NCI-H748 treated with DMSO at 0.1 percent for 48 hours (cell line): ENCODE measurements around the gene MYEF2.

ENCODE experiments used
- DNase-seq: peaks from one replicate; lab custom pipeline; 2025; lab: John Stamatoyannopoulos, UW

Gene MYEF2, protein sequence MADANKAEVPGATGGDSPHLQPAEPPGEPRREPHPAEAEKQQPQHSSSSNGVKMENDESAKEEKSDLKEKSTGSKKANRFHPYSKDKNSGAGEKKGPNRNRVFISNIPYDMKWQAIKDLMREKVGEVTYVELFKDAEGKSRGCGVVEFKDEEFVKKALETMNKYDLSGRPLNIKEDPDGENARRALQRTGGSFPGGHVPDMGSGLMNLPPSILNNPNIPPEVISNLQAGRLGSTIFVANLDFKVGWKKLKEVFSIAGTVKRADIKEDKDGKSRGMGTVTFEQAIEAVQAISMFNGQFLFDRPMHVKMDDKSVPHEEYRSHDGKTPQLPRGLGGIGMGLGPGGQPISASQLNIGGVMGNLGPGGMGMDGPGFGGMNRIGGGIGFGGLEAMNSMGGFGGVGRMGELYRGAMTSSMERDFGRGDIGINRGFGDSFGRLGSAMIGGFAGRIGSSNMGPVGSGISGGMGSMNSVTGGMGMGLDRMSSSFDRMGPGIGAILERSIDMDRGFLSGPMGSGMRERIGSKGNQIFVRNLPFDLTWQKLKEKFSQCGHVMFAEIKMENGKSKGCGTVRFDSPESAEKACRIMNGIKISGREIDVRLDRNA

DNA sequence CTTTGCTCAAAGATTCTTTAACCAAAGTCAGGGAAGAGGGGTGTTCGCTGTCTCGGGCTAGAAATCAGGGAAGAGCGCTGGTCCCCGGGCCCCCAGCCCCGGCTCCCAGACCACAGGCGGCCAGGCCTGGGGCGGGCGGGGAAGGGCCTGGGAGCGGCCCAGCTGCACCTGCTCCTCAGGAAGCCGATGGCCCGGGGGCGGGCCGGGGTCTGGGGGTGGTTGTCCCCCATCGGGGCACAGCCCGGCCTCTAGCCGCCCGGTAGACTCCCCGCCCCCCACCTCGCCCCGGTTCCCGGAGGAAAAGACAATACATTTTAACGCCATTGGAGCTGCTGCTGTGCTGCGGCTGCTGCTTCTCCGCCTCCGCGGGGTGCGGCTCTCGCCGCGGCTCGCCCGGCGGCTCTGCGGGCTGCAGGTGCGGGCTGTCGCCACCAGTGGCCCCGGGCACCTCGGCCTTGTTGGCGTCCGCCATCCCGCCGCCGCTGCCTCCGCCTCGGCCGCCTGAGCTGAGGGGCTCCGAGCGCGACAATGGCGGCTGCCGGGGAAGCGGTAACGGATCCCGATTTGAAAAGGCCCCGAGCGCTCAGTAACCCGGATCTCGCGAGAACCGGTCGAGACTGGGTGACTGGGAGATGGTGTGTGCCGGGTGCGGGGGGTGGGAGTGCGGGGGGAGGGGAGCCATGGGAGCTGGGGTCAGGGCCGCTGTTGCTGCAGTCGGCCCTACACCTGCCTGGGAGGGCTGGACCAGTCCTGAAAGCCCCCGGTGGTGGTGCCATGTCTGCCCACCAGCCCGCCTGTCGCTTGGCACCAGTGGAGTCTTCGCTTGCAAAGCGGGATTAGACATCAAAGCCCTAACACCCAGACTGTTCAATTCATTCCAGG lies at the start of gene MYEF2:
Gene MYEF2, minus strand, starts transcription at position 530 of the 882 bp plus-strand sequence. Its CDS starts 58 bp downstream, at position 472.
- peak; percentile 38 for DNase-seq

DNA sequence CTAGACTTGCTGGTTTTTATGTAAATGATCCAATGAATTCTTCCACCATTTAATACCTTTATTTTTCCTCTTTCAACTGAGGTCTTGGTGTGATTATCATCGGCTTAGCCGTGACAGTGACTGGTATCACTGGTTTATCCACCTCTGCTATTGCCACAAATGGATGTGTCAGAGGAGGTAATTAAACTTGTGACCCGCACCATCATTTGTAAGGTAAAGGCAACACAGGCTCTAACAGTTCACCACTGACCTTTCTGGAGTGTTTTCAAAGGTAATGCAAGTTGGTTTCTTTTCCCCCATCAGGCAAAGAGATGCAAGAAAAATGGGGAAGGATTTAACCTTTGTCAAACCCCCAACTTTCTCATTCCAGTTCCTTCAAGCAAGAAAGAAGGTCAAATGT lies 47.7 kb upstream of the MYEF2 start:
- no peak for DNase-seq

DNA sequence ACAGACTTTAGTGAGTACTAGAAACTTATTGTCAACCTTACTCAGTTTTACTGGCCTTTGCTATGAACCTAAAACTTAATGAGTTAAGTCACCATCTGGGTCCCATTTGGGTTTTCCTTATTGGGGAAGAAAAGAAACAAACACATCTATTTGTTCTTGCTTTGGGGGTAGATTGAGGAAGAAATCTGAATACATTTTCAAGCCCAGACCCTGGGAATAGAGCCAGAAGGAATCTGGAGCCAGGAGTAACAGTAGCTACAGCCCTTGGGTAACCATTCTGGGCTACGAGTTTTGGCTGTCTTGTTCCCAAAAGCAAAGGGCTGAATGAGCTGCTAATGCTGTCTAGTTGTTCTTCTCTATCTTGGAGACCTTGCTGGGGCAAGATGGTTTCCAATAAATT lies 44.5 kb upstream of the MYEF2 start:
- no peak for DNase-seq

DNA sequence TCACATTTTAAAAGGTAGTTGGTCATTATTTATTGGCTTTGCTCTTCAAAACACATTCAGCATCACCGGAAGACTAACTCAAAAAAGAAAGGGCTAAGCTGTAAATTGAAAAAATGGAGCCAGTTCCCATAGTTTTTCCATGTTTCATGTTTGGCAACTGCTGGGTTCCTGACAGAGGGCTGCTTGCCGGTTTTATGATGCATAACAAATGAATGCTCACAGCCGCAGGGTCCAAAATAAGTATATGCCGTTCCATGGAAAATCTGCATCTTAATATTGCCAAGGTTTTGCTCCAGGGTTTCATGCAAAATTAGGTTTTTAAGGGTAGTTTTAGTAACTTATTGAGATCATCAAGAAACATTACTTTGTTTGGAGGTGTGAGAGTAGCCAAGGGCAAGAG lies 43.8 kb upstream of the MYEF2 start:
- peak; percentile 11 for DNase-seq

DNA sequence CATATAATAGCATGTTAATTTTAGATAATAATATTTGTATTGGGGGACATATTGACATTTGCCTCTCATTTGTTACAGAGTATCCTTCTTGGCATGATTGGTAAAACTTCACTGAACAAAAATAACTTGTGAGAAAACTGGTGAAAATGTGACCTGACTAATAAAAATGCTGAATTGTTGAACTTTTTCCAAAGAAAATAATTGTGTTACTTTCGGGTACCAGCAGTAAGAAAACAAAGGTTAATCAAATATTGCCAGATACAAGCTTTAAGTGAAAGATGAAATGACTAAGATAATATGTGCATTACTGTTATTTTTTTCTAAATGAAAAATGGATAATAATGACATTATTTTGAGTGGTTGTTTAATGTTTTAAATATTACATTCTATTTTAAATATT lies 43.2 kb upstream of the MYEF2 start:
- no peak for DNase-seq

DNA sequence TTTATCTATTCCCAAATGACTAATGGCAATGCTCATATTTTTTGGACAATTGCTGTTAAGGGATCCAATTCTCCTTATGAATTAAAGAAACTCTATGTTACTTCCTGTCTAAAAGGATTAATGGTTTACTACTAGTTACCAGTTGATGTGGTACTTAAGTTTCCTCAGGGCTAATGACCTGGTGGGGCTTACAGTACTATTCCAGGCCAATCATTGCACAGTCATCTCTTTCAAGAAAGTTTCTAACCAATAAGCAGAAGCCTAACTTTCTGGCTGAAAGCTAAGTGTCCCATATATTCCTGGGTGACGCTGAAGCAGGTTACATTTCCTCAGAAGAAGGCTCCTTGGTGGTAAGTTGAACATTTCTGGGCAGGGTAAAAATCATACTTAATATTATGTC lies 27.9 kb upstream of the MYEF2 start, which contains the start of gene SLC12A1:
Gene SLC12A1, plus strand, starts transcription at position 322 of the 400 bp plus-strand sequence. CDS start 1,418 bp downstream, outside the sequence.
- no peak for DNase-seq

DNA sequence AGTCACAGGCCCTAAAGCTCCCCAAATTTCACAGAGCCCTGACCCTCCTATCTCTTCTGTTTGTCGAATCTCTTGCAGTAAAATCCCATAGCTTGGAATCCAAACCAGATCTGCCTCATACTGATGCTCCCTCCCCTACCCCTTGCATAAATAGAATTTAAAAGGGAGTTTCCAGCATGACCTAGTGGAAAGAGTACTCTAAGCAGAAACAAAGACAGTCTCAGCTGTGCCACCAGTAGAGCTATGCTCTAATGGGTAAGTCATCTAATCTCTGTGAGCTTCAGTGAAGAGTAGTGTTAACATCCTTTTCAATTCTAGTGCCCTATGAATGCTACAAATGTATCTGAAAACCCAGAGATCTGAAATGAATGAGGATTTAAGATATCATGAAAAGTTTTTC lies 24.0 kb upstream of the MYEF2 start:
- no peak for DNase-seq

DNA sequence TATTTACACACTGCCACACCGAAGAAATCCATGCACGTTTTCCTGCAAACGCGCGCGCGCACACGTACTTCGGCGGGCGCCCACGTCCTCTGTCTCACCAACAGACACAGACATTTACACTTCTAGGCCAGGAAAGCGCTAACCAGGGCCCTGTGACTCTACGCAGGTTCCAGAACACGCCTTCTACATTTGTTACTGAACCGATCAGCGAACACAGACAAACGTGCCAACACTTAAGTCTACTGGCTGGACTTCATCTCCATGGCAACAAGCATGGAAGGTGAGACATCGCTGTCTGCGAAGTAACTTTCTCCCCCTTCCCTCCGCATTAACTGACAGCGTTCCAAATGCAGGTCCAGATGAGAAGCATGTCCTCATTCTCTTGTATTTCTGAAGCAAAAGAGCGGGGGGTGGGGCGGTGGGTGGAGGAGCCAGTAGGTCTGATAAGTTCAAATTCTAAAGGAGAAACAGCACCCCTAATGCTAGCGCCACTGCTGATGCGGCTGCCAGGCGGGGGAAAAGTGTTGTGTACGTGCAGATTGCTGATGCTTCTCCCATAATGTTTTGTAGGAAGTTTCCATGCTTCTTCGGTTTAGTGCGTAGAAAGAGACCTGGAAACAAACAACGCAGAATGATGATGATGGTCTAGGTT lies 13.6 kb upstream of the MYEF2 start, which contains the start of gene CTXN2:
Gene CTXN2, plus strand, starts transcription at position 92 of the 652 bp plus-strand sequence. CDS start 9,636 bp downstream, outside the sequence.
- peak; percentile 33 for DNase-seq

DNA sequence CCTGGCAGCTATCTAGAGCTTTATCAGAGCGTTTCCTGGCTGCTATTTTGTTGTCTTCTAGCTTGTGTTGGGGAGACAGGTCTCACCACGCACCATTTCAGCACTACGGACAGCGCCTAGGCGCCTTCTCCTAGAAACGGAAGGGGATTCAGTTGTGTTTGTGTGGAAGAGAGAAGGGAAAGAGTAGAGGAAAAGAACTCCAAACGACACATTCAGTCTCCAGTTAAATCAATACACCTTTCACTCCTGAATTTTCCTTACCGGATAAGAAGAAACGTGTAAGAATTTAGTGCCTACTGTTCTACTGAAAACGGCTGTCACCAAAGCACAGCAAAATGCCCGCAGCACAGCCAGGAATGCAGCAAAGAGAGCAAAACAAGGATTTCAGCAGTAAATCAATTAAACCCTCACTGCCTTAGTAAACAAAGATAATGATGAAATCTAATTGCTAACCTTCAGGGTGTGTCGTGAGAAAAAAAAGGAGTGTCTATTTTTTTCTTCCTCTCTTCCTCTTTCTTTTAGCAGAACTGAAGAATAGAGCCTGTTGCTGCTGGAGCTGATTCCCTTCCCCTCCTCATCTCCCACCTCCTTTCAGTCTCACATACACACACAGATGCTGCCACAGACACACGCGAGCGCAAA lies 13.0 kb upstream of the MYEF2 start:
- DNase-seq: no peak

DNA sequence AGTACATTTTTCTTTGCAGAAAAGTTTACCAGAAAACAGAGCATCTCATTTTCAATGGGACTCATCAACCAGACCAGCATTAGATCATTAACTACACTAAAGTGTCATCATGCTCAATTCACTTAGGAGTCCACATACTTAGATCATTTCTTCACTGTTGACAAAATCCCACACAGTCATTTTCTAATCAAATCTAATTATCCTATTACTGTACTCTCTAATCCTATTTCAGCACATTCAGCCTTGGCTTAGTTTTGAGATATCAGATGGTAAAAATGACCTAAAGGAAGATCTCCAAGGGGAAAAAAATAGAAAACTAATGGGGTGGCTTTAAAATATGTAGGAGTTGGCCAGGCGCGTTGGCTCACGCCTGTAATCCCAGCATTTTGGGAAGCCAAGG lies 8.2 kb upstream of the MYEF2 start:
- DNase-seq: no peak

DNA sequence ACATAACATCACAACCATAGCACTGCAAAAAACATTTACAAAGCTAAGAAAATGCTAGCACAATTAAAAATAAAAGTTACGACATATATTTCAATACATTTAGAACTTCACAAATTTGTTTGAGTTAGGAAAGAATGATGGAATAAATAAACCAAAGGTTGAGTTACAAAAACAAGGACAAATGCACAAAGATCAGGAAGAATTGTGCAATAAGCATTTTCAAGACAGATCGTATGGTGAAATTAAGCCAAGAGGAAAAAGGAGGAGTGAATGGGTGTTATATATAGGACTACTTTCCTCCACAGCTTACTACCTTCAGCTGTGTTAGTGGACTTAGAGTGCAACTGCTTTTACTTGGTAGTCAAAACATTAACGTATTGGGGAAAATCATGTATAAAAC lies 7.4 kb upstream of the MYEF2 start:
- DNase-seq: no peak

DNA sequence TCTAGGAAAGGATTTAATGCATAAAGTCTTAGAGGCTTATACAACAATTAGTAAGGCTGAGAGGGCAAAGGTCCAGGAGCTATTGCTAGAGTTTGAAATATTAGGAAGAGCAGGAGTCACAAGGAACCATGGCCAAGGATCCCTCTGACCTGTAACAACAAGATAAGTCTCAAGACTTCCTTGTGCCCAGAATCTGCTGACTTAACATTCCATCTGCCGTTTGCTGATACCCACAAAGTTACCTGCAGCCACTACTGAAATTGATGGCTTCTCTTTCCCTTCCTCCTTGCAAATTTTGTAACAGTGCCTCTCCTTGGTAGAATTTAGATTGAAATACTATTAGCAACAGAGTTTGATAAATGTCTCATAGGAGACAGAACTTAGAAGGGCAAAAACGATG lies 4.7 kb upstream of the MYEF2 start:
- no peak for DNase-seq

DNA sequence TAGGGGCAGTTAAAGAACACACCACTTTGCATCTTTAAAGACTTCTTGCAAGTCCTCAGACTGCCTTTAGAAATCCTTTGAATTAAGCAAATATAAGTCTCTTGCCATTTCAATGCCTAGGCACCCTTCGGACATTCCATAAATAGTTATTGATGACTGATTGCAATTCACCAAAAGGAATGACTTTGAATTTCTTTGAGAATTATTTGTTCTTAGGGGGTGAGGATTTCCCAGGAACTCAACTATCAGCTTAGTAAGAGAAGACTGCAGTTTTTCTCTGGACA lies 495 bp upstream of the MYEF2 start:
- no peak for DNase-seq

DNA sequence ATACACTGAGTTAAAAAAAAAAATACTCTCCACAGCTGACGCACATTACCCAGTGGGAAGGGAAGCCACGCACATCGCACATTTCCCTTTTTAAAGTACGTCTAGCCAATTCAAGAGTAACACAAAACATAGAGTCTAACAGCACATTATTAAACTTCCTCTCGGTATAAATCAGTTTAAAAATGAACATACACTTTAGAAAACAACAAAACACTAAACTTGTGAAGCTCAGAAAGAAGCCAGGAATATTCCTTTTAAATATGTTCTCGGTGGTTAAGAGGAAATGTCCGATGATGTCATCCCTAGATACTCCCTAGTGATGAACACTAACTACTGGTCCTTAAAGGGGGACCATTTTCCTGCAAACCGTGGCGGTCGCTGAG lies 721 bp downstream of the MYEF2 start:
- peak; percentile 42 for DNase-seq

DNA sequence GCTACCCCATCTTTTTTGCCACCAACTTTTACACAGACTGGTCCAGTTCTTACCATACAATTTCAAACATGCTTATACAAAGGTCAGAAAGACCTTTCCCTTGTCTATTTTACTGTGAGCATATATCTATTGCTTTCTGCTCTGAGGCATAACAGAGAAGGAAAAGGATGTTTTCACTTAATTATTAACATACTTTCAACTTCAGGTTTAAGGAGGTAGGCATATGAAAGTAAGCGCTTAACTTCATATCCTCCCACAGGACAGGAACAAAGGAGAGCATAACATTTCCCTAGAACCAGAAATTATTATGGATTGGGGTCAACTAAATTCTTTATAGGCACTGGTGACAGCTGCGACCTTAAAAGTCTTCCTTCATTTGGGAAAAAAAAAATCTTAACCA lies 1.1 kb downstream of the MYEF2 start:
- no peak for DNase-seq

DNA sequence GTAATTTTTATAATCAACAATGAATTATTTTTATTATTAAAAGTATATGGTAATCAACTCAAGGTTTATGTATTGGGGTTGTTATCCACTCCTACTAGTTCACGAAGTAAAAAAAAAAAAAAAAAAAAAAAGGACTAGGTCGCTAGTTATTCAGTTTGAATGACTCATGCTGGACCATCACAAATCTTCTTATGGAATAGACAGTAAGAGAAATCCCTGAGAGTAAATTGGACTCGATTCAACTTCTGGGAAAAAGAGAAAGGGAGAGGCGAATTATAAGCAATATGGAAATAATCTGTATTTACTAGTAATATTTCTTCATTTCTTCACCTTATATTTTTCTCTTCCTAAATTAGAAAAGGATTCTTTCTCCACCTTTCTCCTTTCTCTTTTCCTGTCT lies 2.0 kb downstream of the MYEF2 start:
- DNase-seq: no peak

DNA sequence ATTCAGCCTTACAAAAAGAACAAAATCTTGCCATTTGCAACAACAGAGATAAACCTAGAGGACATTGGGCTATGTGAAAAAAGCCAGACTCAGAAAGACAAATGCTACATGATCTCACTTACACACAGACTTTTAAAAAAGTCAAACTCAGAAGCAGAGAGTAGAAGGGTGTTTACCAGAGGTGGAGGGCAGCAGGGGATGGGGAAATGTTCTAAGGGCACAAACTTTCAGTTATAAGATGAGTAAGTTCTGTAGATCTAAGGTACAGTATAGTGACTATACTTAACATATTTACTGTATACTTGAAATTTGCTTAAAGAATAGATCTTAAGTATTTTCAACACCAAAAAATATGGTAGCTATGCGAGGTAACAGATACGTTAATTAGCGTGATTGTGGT lies 3.0 kb downstream of the MYEF2 start:
- no peak for DNase-seq

DNA sequence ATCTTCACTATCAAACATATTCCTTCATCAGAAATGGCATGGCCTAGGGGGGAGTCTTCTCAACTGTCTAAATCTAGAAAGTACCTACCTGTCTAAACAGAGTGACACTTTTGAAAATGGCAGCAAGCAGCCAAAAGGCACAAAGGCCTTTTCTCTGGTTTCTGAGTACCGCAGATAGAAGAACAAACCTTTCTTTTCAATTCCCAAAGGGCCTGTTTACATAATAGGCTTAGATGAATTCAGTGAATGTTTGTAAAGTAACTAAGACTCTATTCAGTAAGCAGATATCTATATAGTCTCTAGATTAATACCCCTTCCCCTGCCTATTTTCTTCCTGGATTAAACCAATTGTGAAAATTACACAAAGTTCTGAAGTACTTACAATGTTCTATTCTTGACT lies 7.1 kb downstream of the MYEF2 start:
- DNase-seq: peak; percentile 17

DNA sequence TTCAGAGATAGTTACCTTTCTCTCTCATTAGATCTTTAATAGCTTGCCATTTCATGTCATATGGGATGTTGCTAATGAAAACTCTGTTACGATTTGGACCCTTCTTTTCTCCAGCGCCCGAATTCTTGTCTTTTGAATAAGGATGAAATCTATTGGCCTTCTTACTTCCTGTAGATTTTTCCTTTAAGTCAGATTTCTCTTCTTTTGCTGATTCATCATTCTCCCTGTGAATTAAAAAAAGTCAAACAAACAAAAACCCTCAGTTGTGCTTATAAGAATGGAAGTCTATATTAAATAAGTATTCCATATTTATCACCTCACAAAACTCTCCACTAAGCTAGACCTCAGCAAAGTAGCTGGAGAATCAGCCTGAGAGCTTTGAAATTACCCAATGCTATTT lies 9.5 kb downstream of the MYEF2 start:
- no peak for DNase-seq

DNA sequence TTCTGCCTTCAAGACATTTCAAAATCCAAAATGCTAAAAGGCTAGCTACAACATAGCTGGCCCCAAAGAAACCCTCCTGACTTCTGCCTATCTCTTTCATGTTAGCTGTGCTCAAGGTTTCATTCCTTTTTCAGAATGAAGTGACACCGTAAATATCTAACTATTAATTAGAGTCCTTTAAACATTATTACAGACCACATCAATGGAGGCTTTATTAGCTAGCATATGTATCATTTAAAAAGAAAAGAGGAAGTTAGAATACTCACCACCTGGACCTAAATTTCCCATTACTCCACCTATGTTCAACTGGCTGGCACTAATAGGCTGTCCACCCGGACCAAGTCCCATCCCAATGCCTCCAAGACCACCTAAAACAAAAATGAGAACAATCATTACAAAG lies 24.6 kb downstream of the MYEF2 start:
- no peak for DNase-seq

DNA sequence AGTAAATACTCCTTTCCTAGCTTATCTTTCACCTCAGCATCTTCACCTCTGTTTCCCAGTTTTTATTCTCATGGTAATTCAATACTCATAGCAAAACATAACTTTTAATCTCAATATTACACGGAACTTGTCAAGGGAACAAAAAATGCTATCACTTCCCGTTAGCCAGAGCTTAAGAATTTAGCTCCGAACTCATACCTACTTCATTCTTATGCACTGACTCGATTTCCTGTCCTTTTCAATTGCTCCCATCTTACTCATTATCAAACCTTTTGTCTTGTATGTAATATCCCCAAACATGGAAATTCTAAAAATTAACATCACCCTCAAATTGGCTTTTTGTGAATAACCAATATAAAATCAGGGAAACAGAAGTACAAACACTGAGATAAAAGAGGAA lies 28.2 kb downstream of the MYEF2 start:
- no peak for DNase-seq

DNA sequence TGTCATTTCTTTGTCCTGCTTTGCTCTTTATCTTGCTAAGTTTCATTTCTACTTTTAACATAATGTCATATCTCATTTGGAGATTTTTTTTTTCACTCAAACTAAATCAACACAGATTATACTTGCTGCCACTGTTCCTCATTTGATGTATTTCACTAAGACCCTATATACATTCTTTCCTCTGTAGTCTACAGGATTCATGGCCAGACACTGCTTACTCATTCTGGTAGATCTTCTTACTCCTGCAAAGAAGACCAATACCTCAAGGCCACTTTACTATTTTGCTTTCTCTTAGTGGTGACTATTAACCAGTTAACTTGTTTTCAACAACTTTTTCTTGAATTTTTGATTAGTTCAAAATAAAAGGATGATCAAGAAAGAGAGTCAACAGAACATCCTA lies 30.7 kb downstream of the MYEF2 start:
- DNase-seq: no peak
